NCI-H748 (cell line): Measurements from ENCODE around the gene WDR13.
"Not testable (repeated sequence)": the region's sequence is repeated elsewhere in the genome, so short reads cannot be mapped to it uniquely, and the experiment has no call there.

ENCODE experiments used
- DNase-seq: peaks from one replicate; lab custom pipeline; 2025; ENCODE audit not compliant: unreplicated experiment; lab: John Stamatoyannopoulos, UW

WDR13 gene

DNA sequence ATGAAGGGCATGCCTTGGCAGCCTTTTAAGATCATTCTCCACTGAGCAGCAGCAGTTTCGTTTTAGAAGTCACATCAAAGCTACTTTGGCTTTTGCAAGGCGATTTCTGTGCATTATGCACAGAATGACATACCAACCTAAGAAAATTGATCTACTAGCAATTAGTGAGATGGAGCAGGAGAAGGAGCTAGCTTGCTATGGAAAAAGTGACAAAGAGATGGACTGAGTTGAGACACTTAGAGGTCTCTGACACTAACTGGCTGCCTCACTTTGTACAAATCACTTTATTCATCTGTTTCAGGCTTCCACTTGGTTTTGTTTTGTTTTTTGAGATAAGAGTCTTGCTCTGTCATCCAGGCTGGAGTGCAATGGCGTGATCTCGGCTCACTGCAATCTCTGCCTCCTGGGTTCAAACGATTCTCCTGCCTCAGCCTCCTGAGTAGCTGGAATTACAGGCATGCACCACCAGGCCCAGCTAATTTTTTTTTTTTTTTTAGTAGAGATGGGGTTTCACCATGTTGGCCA, 54.8 kb downstream of the WDR13 start:
- not testable (repeated sequence) for DNase-seq

- peak; percentile 32 for DNase-seq
These were observed 57.5 kb downstream of the WDR13 start for GRCh38 chrX:48654746-48655145.
